Measurements from ENCODE around the gene FHOD1. TPM values are rescaled to one million over a fixed set of nuclear protein-coding genes. Genes with fewer than 3 reads are reported as not detected.

The FHOD1 gene
- total RNA-seq, 1 experiment from 2014 or later: 96.4 TPM

DNA sequence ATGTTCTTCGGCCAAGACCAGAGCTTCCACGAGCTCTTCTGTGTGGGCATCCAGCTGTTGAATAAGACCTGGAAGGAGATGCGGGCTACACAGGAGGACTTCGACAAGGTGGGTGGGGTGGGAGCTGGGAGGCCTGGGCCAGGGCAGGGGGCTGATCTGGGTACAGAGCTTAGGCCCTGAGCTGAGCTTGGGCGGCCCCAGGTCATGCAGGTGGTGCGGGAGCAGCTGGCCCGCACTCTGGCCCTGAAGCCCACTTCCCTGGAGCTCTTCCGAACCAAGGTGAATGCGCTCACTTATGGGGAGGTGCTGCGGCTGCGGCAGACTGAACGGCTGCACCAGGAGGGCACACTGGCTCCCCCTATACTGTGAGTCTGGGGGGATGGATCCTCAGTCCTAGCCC is 44.9 kb downstream of the FHOD1 start:
- Histone ChIP-seq H3K9me3 (ENCODE audit: low read depth, low read length, poor library complexity, severe bottlenecking) (no peaks in the 10 kb centered on the region), H3K36me3 (ENCODE audit: insufficient read depth, low read length, poor library complexity, severe bottlenecking) (peaks cover 30% of the 10 kb centered on the region), H3K27ac (ENCODE audit: low read depth, low read length, poor library complexity, severe bottlenecking) (no peak overlapping the region), H3K4me1 (ENCODE audit: insufficient read depth, low read length, poor library complexity, severe bottlenecking) (no peaks in the 10 kb centered on the region), H3K4me3 (ENCODE audit: low read depth, low read length, poor library complexity, severe bottlenecking) (no peak overlapping the region), H3K27me3 (replicated peaks; ENCODE audit: insufficient read depth, low read depth, low read length, poor library complexity) (no peaks in the 10 kb centered on the region)
- intact Hi-C loops (cut with micrococcal nuclease; ENCODE audit: unreplicated experiment): no loop called here
- ChIA-PET CTCF (interaction anchor here (0.6 kb wide), 1 partner anchor 170 kb away, joined by 13 read pairs; no protein-coding TSS in a partner anchor), POLR2A (ENCODE audit: low non-redundant PET) (interaction anchor here (0.6 kb wide), 1 partner anchor 460 kb away, joined by 3 read pairs; no protein-coding TSS in a partner anchor)
- TF ChIP-seq, protein P1, sequence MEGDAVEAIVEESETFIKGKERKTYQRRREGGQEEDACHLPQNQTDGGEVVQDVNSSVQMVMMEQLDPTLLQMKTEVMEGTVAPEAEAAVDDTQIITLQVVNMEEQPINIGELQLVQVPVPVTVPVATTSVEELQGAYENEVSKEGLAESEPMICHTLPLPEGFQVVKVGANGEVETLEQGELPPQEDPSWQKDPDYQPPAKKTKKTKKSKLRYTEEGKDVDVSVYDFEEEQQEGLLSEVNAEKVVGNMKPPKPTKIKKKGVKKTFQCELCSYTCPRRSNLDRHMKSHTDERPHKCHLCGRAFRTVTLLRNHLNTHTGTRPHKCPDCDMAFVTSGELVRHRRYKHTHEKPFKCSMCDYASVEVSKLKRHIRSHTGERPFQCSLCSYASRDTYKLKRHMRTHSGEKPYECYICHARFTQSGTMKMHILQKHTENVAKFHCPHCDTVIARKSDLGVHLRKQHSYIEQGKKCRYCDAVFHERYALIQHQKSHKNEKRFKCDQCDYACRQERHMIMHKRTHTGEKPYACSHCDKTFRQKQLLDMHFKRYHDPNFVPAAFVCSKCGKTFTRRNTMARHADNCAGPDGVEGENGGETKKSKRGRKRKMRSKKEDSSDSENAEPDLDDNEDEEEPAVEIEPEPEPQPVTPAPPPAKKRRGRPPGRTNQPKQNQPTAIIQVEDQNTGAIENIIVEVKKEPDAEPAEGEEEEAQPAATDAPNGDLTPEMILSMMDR (conservative IDR thresholded peaks at IDR 0.05; ENCODE audit: low read depth, low read length): no peak
- TF ChIP-seq EZH2 (IDR thresholded peaks at IDR 0.05; ENCODE audit: borderline replicate concordance, low read depth, low read length, poor library complexity, severe bottlenecking): no peak
- BruUV-seq (replicated peaks): no TSS peak
- no peak for DNase-seq (ENCODE audit: low spot score)

GRCh38 chr16:67201411-67202345 is 45.6 kb downstream of the FHOD1 start:
- ChIA-PET POLR2A (ENCODE audit: low non-redundant PET) (no interaction called here), CTCF (interaction anchor here (0.6 kb wide), 1 partner anchor 171 kb away, joined by 13 read pairs; no protein-coding TSS in a partner anchor)
- H3K4me3 ChIP-seq (ENCODE audit: low read depth, low read length, poor library complexity, severe bottlenecking): no peak overlapping the region
- DNase-seq (ENCODE audit: low spot score): no peak
- no peak overlapping the region for H3K27ac ChIP-seq (ENCODE audit: low read depth, low read length, poor library complexity, severe bottlenecking)
- TF ChIP-seq, protein P1 (conservative IDR thresholded peaks at IDR 0.05; ENCODE audit: low read depth, low read length): no peak
- TF ChIP-seq EZH2 (IDR thresholded peaks at IDR 0.05; ENCODE audit: borderline replicate concordance, low read depth, low read length, poor library complexity, severe bottlenecking): no peak
- peaks cover 37% of the 10 kb centered on the region for H3K36me3 ChIP-seq (ENCODE audit: insufficient read depth, low read length, poor library complexity, severe bottlenecking)
- no peaks in the 10 kb centered on the region for H3K27me3 ChIP-seq (replicated peaks; ENCODE audit: insufficient read depth, low read depth, low read length, poor library complexity)
- H3K9me3 ChIP-seq (ENCODE audit: low read depth, low read length, poor library complexity, severe bottlenecking): no peaks in the 10 kb centered on the region
- no TSS peak for BruUV-seq (replicated peaks)
- intact Hi-C loops (cut with micrococcal nuclease; ENCODE audit: unreplicated experiment): no loop called here
- H3K4me1 ChIP-seq (ENCODE audit: insufficient read depth, low read length, poor library complexity, severe bottlenecking): no peaks in the 10 kb centered on the region

DNA sequence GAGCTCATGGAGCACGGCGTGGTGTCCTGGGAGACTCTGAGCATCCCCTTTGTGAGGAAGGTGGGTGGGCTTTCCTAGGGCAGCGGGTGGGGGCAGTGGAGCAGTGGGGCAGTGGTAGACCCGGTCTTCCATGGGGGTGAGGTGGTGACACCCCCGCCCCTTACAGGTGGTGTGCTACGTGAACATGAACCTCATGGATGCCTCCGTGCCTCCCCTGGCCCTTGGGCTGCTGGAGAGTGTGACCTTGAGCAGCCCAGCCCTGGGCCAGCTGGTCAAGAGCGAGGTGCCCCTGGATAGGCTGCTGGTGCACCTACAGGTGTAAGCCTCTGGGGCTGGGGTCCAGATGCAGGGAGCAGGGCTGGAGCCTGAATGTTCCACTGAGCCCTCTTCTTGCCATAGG is 46.8 kb downstream of the FHOD1 start:
- ChIA-PET CTCF (interaction anchor here (0.6 to 0.7 kb wide), 2 partner anchors 44 to 254 kb away, joined by 3 to 8 read pairs; no protein-coding TSS in a partner anchor), POLR2A (ENCODE audit: low non-redundant PET) (no interaction called here)
- DNase-seq (ENCODE audit: low spot score): no peak
- no TSS peak for BruUV-seq (replicated peaks)
- intact Hi-C loops (cut with micrococcal nuclease; ENCODE audit: unreplicated experiment): no loop called here
- no peak for TF ChIP-seq EZH2 (IDR thresholded peaks at IDR 0.05; ENCODE audit: borderline replicate concordance, low read depth, low read length, poor library complexity, severe bottlenecking)
- TF ChIP-seq, protein P1 (conservative IDR thresholded peaks at IDR 0.05; ENCODE audit: low read depth, low read length): no peak
- Histone ChIP-seq H3K4me1 (ENCODE audit: insufficient read depth, low read length, poor library complexity, severe bottlenecking) (no peaks in the 10 kb centered on the region), H3K9me3 (ENCODE audit: low read depth, low read length, poor library complexity, severe bottlenecking) (no peaks in the 10 kb centered on the region), H3K27me3 (replicated peaks; ENCODE audit: insufficient read depth, low read depth, low read length, poor library complexity) (no peaks in the 10 kb centered on the region), H3K36me3 (ENCODE audit: insufficient read depth, low read length, poor library complexity, severe bottlenecking) (peaks cover 48% of the 10 kb centered on the region), H3K27ac (ENCODE audit: low read depth, low read length, poor library complexity, severe bottlenecking) (no peak overlapping the region), H3K4me3 (ENCODE audit: low read depth, low read length, poor library complexity, severe bottlenecking) (no peak overlapping the region)
